Loucy (cell line): ENCODE results near the gene FOXA1.

Source experiments
- EZH2phosphoT487 ChIP-seq: fragments of 200-600 bp; IDR thresholded peaks from 2 replicates; pipeline ENCODE4 v1.6.1; 2018; ENCODE audit warnings: antibody characterized with exemption, mild to moderate bottlenecking, moderate library complexity, borderline replicate concordance
- TF ChIP-seq, protein P1 (sequence below): fragments of 200-600 bp; sonication (generic); conservative IDR thresholded peaks from 2 replicates; pipeline ENCODE4 v1.5.1; 2014; ENCODE audit warnings: mild to moderate bottlenecking, antibody characterized with exemption, low read length

DNA sequence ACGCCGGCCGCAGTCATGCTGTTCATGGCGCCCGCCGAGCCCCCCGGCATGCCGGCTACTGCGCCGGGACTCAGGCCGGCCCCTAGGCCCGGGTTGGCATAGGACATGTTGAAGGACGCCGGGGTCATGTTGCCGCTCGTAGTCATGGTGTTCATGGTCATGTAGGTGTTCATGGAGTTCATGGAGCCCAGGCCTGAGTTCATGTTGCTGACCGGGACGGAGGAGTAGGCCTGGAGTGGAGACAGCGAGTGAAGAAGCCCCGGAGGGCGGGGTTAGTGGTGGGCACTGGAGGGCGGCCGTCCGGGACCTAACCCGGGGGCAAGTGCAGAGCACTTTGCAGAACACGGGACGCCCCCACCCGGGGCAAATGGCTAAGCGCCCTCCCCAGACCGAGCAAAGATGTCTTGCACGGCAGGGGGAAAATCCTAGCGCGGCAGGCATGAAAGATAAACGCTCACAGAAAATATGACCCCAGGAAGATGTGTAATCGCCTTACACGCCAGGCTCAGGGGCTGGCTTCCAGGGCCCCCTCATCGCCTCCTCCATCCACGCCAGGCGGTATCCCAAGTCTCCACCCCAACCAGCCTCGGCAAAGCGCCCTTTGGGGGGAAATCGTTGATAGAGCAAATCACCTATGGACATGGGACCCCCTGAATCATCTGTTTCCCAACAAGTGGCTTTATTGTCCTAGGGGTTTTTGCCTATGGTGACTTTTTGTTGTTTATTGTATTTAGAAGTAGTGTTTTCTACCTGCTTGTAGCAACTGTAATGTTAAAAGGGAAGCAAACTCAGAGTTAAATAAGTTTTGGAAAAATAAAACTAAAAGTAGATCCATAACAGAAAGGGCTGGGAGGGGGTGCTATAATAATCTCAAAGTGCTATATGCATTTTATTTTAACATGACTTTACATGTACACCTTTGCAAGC, 2.3 kb downstream of the FOXA1 start:
- TF ChIP-seq, protein P1, sequence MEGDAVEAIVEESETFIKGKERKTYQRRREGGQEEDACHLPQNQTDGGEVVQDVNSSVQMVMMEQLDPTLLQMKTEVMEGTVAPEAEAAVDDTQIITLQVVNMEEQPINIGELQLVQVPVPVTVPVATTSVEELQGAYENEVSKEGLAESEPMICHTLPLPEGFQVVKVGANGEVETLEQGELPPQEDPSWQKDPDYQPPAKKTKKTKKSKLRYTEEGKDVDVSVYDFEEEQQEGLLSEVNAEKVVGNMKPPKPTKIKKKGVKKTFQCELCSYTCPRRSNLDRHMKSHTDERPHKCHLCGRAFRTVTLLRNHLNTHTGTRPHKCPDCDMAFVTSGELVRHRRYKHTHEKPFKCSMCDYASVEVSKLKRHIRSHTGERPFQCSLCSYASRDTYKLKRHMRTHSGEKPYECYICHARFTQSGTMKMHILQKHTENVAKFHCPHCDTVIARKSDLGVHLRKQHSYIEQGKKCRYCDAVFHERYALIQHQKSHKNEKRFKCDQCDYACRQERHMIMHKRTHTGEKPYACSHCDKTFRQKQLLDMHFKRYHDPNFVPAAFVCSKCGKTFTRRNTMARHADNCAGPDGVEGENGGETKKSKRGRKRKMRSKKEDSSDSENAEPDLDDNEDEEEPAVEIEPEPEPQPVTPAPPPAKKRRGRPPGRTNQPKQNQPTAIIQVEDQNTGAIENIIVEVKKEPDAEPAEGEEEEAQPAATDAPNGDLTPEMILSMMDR = no peak
- no peak for TF ChIP-seq EZH2phosphoT487
